Measurements from ENCODE around the gene SYNE2. TPM values are rescaled to one million over a fixed set of nuclear protein-coding genes. Genes with fewer than 3 reads are reported as not detected.

The SYNE2 gene
- total RNA-seq, 1 experiment from 2014 or later, result 67.4 TPM

GRCh38 chr14:64246688-64247087, 393.9 kb downstream of the SYNE2 start:
- ChIA-PET POLR2A (no interaction called here), CTCF (no interaction called here)
- H3K9me3 Mint-ChIP-seq (ENCODE audit: unreplicated experiment), result no peaks in the 10 kb centered on the region
- no peak overlapping the region for H3K27ac Mint-ChIP-seq (ENCODE audit: low read depth, unreplicated experiment)
- no peaks in the 10 kb centered on the region for H3K36me3 Mint-ChIP-seq (ENCODE audit: insufficient read depth, unreplicated experiment)
- H3K4me1 Mint-ChIP-seq (ENCODE audit: insufficient read depth, unreplicated experiment), result no peaks in the 10 kb centered on the region
- H3K27me3 Mint-ChIP-seq (ENCODE audit: insufficient read depth, unreplicated experiment), result no peaks in the 10 kb centered on the region
- BruUV-seq (replicated peaks), result no TSS peak
- no peak overlapping the region for H3K4me3 Mint-ChIP-seq (ENCODE audit: unreplicated experiment)
- no peak for TF ChIP-seq CTCF (IDR thresholded peaks at IDR 0.05; ENCODE audit: unreplicated experiment)
- no peak for DNase-seq (ENCODE audit: unreplicated experiment)
- intact Hi-C loops (cut with micrococcal nuclease), result no loop called here

- Mint-ChIP-seq H3K27me3 (ENCODE audit: insufficient read depth, unreplicated experiment) (no peaks in the 10 kb centered on the region), H3K4me1 (ENCODE audit: insufficient read depth, unreplicated experiment) (no peaks in the 10 kb centered on the region), H3K9me3 (ENCODE audit: unreplicated experiment) (no peaks in the 10 kb centered on the region), H3K36me3 (ENCODE audit: insufficient read depth, unreplicated experiment) (no peaks in the 10 kb centered on the region), H3K4me3 (ENCODE audit: unreplicated experiment) (no peak overlapping the region), H3K27ac (ENCODE audit: low read depth, unreplicated experiment) (no peak overlapping the region)
- CTCF ChIA-PET, result no interaction called here
- intact Hi-C loops (cut with micrococcal nuclease), result no loop called here
- POLR2A ChIA-PET, result no interaction called here
- TF ChIP-seq CTCF (IDR thresholded peaks at IDR 0.05; ENCODE audit: unreplicated experiment), result no peak
- no peak for DNase-seq (ENCODE audit: unreplicated experiment)
- BruUV-seq (replicated peaks), result no TSS peak
Measured at GRCh38 chr14:64247195-64247594, 394.4 kb downstream of the SYNE2 start.

GRCh38 chr14:64248689-64249088, 395.9 kb downstream of the SYNE2 start:
- Mint-ChIP-seq H3K9me3 (ENCODE audit: unreplicated experiment) (no peaks in the 10 kb centered on the region), H3K27ac (ENCODE audit: low read depth, unreplicated experiment) (no peak overlapping the region), H3K4me3 (ENCODE audit: unreplicated experiment) (no peak overlapping the region), H3K27me3 (ENCODE audit: insufficient read depth, unreplicated experiment) (no peaks in the 10 kb centered on the region), H3K4me1 (ENCODE audit: insufficient read depth, unreplicated experiment) (peaks cover 4% of the 10 kb centered on the region), H3K36me3 (ENCODE audit: insufficient read depth, unreplicated experiment) (no peaks in the 10 kb centered on the region)
- ChIA-PET POLR2A (no interaction called here), CTCF (no interaction called here)
- TF ChIP-seq CTCF (IDR thresholded peaks at IDR 0.05; ENCODE audit: unreplicated experiment), result no peak
- DNase-seq (ENCODE audit: unreplicated experiment), result no peak
- intact Hi-C loops (cut with micrococcal nuclease), result no loop called here
- no TSS peak for BruUV-seq (replicated peaks)

GRCh38 chr14:64249363-64249762, 396.6 kb downstream of the SYNE2 start:
- H3K27me3 Mint-ChIP-seq (ENCODE audit: insufficient read depth, unreplicated experiment), result no peaks in the 10 kb centered on the region
- intact Hi-C loops (cut with micrococcal nuclease), result no loop called here
- peaks cover 9% of the 10 kb centered on the region for H3K4me1 Mint-ChIP-seq (ENCODE audit: insufficient read depth, unreplicated experiment)
- no peak for TF ChIP-seq CTCF (IDR thresholded peaks at IDR 0.05; ENCODE audit: unreplicated experiment)
- CTCF ChIA-PET, result interaction anchor here (1.5 kb wide), 1 partner anchor 16 kb away, joined by 5 read pairs; no protein-coding TSS in a partner anchor
- no peaks in the 10 kb centered on the region for H3K36me3 Mint-ChIP-seq (ENCODE audit: insufficient read depth, unreplicated experiment)
- no peak overlapping the region for H3K27ac Mint-ChIP-seq (ENCODE audit: low read depth, unreplicated experiment)
- H3K4me3 Mint-ChIP-seq (ENCODE audit: unreplicated experiment), result no peak overlapping the region
- no peak for DNase-seq (ENCODE audit: unreplicated experiment)
- no peaks in the 10 kb centered on the region for H3K9me3 Mint-ChIP-seq (ENCODE audit: unreplicated experiment)
- POLR2A ChIA-PET, result interaction anchor here (0.6 kb wide), 1 partner anchor 24 kb away, joined by 3 read pairs; no protein-coding TSS in a partner anchor
- BruUV-seq (replicated peaks), result no TSS peak

Measured in MCF 10A (cell line).